Measurements from ENCODE around the gene C1QL3.

- TF ChIP-seq CTCF (IDR thresholded peaks at IDR 0.05) (no peak), POLR2AphosphoS5 (IDR thresholded peaks at IDR 0.05) (no peak), EP300 (IDR thresholded peaks at IDR 0.05) (no peak)
These were observed 49.1 kb upstream of the C1QL3 start for GRCh38 chr10:16570731-16571130.

Measured in sigmoid colon (tissue), 4 donors.